Hair follicle dermal papilla cell (primary cell): Measurements from ENCODE around the gene FN3KRP. TPM values are rescaled to one million over a fixed set of nuclear protein-coding genes. Genes with fewer than 3 reads are reported as not detected.
A peak's percentile ranks its signal among the peaks of the same experiment; 100 is the strongest.

Source experiments
- small RNA-seq: library from RNA; depleted of rRNA; stranded (forward); fragments of <200 nt; gene quantifications from one replicate; pipeline ENCODE3, GENCODE V24; 2012
- total RNA-seq: library from RNA; depleted of rRNA; stranded (reverse); fragments of >200 nt; gene quantifications from 2 replicates; pipeline ENCODE4 v1.2.3, GENCODE V29; 2012

The FN3KRP gene, protein sequence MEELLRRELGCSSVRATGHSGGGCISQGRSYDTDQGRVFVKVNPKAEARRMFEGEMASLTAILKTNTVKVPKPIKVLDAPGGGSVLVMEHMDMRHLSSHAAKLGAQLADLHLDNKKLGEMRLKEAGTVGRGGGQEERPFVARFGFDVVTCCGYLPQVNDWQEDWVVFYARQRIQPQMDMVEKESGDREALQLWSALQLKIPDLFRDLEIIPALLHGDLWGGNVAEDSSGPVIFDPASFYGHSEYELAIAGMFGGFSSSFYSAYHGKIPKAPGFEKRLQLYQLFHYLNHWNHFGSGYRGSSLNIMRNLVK
- 8.4 and 9.1 TPM in 2 replicates for total RNA-seq

DNA sequence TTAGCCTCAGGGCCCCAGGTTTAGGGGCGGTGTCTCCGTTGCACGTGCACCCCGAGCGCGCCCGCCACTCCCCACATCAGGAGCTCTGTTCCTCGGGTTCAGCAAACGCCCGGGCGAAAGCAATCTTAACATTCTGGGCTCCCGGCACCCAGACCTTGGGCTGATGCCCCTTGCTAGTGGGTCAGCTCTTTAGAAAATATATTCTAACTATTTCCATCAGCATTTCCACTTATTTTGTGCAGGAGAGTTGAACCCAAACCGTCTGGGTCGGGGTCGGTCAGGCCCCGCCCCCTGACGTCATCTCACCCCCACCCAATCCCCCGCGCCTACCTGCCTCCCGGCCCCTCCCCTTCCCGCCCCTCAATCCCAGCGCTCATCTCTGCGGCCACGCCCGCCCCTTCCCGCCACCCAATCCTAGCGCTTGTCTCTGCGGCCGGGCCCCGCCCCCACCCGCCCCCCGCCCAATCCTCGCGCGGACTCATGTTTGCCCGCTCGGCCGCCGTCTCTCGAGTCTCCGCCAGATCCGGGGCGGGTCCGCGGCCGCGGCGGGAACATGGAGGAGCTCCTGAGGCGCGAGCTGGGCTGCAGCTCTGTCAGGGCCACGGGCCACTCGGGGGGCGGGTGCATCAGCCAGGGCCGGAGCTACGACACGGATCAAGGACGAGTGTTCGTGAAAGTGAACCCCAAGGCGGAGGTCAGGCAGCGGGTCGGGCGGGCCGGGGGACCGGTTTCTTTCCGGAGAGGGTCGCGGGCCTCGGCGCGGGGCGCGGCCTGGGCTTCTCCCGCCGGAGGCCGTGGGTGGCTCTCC, at the start of gene FN3KRP:
FN3KRP (plus strand) TSS at position 504 of the 808 bp plus-strand sequence; CDS start at position 554, 50 bp downstream.

DNA sequence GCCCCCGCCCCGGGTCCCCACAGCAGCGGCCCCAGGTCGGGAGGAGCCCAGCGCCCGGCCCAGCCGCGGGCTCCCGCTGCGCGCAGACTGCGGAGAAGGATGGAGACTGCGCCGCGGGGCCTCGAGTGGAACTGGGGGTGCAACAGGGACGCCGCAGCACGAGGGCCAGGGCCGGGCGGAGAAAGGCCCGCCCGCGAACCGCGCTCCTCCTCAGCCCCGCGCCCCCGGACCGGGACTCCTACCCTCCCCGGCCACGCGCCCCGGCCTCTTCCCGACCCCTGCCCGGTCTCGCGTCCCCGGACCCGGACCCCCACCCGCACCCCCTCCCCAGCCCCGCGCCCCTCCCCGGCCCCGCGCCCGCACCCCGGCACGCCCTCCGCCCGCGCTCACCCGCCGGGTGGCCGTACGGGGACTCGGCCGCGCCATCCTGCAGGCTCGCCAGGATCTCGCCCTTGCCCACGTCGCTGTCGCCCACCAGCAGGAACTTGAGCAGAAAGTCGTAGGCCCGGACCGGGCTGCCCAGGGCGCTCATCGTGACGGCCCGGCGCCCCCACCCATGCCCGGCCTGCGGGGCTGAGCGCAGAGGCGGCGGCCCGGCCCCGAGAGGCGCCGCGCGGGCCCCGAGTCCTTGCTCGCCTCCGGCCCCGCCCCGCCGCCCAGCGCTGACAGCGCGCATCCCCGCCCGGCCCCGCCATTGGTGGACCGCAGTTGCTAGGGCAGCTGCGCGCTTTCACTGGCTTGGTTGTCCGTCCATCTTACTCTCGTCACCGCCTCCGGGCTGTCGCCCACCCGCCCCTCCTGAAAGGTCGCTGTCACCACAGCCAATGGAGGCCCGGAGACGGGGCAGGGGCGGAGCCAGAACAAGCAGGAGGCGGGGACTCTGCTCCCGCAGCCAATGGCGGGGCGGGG, 18.2 kb upstream of the FN3KRP start, which contains the start of gene RAB40B:
RAB40B (minus strand) TSS at position 634 of the 909 bp plus-strand sequence; CDS start at position 532, 102 bp downstream.

GRCh38 chr17:82734987-82735866, 18.7 kb downstream of the FN3KRP start, which contains the start of gene FN3K:
TSS of gene FN3K (plus strand) at chr17:82735615. CDS start at chr17:82735637, 22 bp downstream.

GRCh38 chr17:82751571-82752370, 35.3 kb downstream of the FN3KRP start, which contains the start of gene TBCD:
TSS of gene TBCD (plus strand) at chr17:82752065. CDS start at chr17:82752194, 129 bp downstream.

Small RNA genes within 50 kb of the gene (small RNA-seq; reads per million reads assigned to genes)
- 0.77 reads per million, percentile 10 among the genes with 10 or more reads in this experiment for gene MIR4525

Other genes with a start within 250 kb of the FN3KRP start
- gene FOXK2, start 197.0 kb upstream of the FN3KRP start, total RNA-seq: 33.3 and 46.2 TPM in 2 replicates
- 74.0 and 89.1 TPM in 2 replicates for gene WDR45B, start 68.3 kb upstream of the FN3KRP start, total RNA-seq
- 8.4 and 11.9 TPM in 2 replicates for gene RAB40B, start 18.0 kb upstream of the FN3KRP start, total RNA-seq
- gene FN3K, start 18.9 kb downstream of the FN3KRP start, total RNA-seq: 1.8 and 2.4 TPM in 2 replicates
- gene TBCD, start 35.4 kb downstream of the FN3KRP start, total RNA-seq: 25.6 and 27.1 TPM in 2 replicates
- gene ZNF750, start 123.3 kb downstream of the FN3KRP start, total RNA-seq: not detected in 2 replicates